Ramos (cell line): ENCODE data around the gene MBLAC1.

Experiments used
- in situ Hi-C: fragments of 300-500 bp; cut with MboI; formaldehyde crosslinking; loops from one replicate; pipeline ENCODE4 v1.14.3; 2022; ENCODE audit warnings: low sequenced_read_pairs; ENCODE audit not compliant: unreplicated experiment

The MBLAC1 gene

DNA sequence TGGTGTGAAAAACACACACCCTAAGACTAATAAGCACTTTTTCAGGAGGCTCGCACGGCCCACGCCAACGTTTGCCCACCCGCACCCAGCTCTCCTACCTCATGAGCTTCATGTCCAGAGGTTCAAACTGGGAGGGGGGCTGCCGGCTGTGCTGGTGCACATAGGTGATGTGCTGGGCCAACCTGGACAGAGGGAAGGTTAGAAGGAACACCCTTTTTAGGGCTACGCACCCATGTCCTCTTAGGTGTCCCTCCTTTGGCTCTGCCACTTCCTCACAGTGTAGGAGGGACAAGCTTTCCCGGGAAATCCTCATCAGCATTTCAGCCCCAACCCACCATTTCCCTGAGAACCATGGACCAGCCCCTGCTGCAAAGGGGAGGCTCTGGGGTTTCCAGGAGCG, 31.5 kb upstream of the MBLAC1 start:
- in situ Hi-C loops = no loop called here

GRCh38 chr7:100095704-100096103, 31.1 kb upstream of the MBLAC1 start:
- in situ Hi-C loops = no loop called here

DNA sequence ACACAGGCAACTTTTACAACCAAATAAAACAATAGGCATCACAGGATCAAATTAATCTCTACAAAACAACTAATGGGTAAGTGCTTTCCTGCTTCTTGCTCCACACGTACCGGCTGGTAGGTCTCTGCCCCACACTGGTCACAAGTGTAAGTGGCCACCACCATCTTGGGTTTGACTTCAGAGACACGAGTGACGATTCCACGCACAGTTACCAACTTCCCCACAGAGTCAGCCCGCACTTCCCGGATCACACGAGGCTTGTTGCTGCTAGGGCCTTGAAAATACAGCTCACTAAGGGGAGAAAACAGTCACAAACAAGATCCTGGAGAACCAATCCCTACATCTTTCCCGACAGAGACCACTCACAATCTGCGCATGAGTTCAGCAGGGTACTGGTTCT, 27.9 kb upstream of the MBLAC1 start:
- in situ Hi-C loops = no loop called here

- in situ Hi-C loops = no loop called here
Measured at GRCh38 chr7:100099452-100099851, 27.3 kb upstream of the MBLAC1 start.

DNA sequence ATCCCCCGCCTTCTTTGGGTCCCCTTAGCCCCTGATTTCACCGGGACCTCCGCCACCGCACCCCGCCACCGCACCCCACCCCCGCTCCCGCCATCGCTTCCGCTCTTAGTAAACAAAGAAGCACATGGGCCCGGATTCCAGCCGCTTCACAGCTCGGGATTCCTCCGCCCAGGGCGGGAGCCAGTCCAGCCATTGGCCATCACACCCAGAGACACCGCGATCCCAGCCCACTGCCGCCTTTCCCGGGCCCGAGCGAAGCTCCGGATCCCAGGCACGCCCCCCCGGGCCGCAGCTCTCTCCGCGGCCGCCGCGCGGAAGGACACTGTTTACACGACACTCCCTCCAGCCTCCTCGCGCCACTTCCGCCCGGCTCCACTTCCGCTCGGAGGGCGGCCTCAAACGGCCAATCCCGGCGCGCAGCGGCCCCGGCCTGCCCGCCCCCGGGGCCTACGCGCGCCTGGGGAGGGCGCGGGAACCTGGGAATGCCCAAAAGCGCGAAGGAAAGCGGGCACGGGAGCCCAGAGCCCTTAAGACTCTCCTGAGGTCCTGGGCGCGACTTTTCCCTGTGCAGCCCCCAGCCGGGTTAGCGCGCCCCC, 26.2 kb upstream of the MBLAC1 start:
- in situ Hi-C loops = no loop called here

GRCh38 chr7:100101016-100101862, 25.5 kb upstream of the MBLAC1 start, which contains the start of the genes AP4M1 and MCM7:
TSS of gene AP4M1 (plus strand) at chr7:100101643. CDS start at chr7:100101715, 72 bp downstream.
TSS of gene MCM7 (minus strand) at chr7:100101397. CDS start at chr7:100101294, 103 bp downstream.
- in situ Hi-C loops = no loop called here

DNA sequence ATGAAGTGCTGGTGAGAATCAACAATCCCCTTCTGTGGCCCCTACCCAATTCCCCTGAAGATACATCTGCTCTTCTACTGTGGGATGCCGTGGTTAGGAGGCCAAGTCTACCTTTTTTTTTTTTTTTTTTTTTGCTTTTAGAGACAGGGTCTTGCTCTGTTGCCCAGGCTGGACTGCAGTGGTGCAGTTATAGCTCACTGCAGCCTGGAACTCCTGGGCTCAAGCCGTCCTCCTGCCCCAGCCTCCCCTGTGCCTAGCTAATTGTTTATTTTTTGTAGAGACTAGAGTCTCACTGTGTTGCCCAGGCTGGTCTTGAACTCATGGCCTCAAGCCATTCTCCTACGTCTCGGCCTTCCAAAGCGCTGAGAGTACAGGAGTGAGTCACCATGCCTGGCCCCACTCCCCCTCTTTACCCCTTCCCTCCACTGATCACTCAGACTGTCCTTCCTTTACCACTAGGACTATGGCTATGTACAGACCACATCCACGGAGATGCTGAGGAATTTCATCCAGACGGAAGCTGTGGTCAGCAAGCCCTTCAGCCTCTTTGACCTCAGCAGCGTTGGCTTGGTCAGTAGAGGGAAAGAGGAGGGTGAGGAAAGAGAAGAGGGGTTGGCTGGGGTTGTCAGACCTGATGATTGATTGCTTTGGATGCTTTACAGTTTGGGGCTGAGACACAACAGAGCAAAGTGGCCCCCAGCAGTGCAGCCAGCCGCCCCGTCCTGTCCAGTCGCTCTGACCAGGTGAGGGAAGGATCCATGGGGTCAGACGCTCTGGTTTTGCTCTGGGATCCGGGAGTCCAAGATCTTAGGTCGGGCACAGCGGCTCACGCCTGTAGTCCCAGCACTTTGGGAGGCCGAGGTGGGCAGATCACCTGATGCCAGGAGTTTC, 23.6 kb upstream of the MBLAC1 start:
- in situ Hi-C loops = no loop called here

- in situ Hi-C loops = no loop called here
Measured at GRCh38 chr7:100105534-100105933, 21.2 kb upstream of the MBLAC1 start.

GRCh38 chr7:100106633-100107032, 20.1 kb upstream of the MBLAC1 start:
- in situ Hi-C loops = no loop called here

GRCh38 chr7:100107125-100107737, 19.5 kb upstream of the MBLAC1 start:
- in situ Hi-C loops = no loop called here

- in situ Hi-C loops = no loop called here
Measured at GRCh38 chr7:100107890-100108289, 18.9 kb upstream of the MBLAC1 start.

DNA sequence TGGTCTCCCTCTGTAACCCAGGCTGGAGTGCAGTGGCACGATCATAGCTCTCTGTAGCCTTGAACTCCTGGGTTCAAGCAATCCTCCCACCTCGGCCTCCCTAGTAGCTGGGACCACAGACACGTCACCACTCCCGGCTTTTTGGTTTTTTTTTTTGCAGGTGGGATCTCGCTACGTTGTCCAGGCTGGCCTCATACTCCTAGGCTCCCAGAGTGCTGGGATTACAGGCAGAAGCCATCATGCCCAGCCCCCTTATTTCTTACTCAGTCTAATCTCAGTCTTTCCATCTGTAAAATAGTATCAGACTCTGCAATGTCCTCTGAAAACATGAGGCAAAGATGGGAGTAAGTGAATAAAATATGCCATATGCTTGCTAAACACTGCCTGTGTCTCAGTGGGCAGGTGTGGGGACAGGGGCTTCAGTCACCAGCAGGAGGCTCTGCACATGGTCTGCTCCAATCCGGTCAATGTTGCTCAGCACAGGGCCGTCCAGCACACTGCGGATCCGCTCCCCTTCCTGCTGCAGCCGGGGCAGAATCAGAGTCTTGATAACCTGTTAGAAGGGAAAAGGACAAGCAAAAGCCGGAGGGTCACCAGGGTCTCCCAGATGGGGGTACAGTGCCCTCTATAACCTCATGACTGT, 17.1 kb upstream of the MBLAC1 start:
- in situ Hi-C loops = no loop called here

GRCh38 chr7:100111156-100111555, 15.6 kb upstream of the MBLAC1 start:
- in situ Hi-C loops = no loop called here

DNA sequence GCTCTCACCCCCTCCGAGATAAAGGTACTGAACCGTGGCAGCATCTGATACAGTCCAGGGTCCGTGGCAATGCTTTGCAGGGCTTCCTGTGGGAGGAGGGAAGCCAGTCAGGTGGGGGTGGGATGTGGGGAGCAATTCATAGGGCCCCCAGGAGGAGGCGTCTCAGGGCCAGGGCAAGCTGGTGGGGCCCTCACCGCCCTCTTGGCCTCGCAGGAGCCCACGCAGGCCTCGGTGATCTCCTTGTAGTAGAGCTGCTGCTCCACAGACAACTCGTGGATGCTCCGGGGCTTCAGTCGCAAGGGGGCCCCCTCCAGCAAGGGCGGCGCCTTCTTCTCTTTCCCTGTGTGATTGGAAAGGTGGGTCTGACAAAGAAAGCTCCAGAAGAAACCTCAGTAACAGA, 14.9 kb upstream of the MBLAC1 start:
- in situ Hi-C loops = no loop called here

GRCh38 chr7:100115026-100115425, 11.7 kb upstream of the MBLAC1 start:
- in situ Hi-C loops = no loop called here

- in situ Hi-C loops = no loop called here
Measured at GRCh38 chr7:100118388-100119071, 8.2 kb upstream of the MBLAC1 start.

DNA sequence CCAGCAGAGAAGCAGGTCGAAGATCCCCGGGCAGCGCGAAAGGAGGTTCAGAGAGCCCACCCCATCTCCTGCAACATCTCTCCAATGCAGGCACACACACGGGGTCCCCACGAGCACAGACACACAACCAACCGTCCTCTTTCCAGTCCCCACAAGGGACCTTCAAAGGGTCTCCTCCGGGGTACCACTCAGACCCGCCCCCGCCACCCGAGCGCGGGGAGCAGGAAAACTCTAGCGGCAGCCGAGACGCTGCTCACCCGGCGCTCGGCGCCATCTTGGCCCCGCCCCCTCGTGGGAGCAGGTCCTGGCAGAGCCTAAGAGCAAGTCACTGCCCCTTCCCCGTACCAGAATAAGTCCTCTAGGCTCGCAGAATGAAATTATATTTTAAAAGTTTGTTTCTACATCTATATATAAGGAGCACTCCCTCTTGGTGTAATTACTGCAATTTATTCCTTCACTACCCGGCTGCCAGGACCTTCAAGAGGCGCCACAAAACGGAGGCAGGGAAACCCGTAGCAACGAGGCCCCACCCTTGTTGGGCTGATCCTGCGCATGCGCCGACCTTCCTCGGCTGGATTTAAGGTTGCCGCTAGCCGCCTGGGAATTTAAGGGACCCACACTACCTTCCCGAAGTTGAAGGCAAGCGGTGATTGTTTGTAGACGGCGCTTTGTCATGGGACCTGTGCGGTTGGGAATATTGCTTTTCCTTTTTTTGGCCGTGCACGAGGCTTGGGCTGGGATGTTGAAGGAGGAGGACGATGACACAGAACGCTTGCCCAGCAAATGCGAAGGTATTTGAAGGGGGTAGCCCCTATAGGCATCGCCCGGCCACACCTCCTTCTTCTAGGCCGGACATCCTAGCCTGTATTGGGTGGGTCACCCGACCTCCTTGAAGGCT, 7.4 kb upstream of the MBLAC1 start, which contains the start of the genes CNPY4 and TAF6:
Gene CNPY4, plus strand, starts transcription at position 563 of the 898 bp plus-strand sequence. Its CDS starts 111 bp downstream, at position 674.
Gene TAF6, minus strand, starts transcription at position 287 of the 898 bp plus-strand sequence. CDS start 5,149 bp downstream, outside the sequence.
- in situ Hi-C loops = no loop called here
